Measurements from ENCODE around the gene KASH5. TPM values are rescaled to one million over a fixed set of nuclear protein-coding genes. Genes with fewer than 3 reads are reported as not detected.

KASH5 gene
- total and polyA plus RNA-seq, 11 donors: not detected

- WGBS, 4 donors: 16 to 20% (median 18%) methylated on average over 6 of the region's 6 CpGs
- DNase-seq: no peak
- peaks cover 14 to 85% (median 72%) of the 10 kb centered on the region in 9 donors for H3K27me3 ChIP-seq
Observed at GRCh38 chr19:49438261-49438660, 50.2 kb downstream of the KASH5 start.

GRCh38 chr19:49439836-49440235 lies 51.8 kb downstream of the KASH5 start:
- ATAC-seq (no peak), DNase-seq (no peak)
- no peaks in the 10 kb centered on the region for H3K9me3 ChIP-seq
- peaks cover 6 to 72% (median 58%) of the 10 kb centered on the region in 9 donors for H3K27me3 ChIP-seq
- intact Hi-C loops (cut with DNase I): loop anchor here in 7 of 10 donors (5.0 to 10.0 kb wide), 5 partner anchors 48 to 218 kb away; no protein-coding TSS in a partner anchor
- H3K27ac ChIP-seq: no peak overlapping the region
- no peak for TF ChIP-seq CTCF (IDR thresholded peaks at IDR 0.05)
- TF ChIP-seq POLR2A (IDR thresholded peaks at IDR 0.05): no peak
- peaks cover 0 to 20% (median 2%) of the 10 kb centered on the region in 12 donors for H3K4me1 ChIP-seq
- no peaks in the 10 kb centered on the region for H3K36me3 ChIP-seq
- peak overlapping the region in 1 of 12 donors; percentile 69 for H3K4me3 ChIP-seq
- WGBS, 4 donors: 44 to 50% (median 48%) methylated on average over 6 of the region's 6 CpGs

More at GRCh38 chr19:49438261-49438660, 50.2 kb downstream of the KASH5 start:
- intact Hi-C loops (cut with DNase I): no loop called here
- ATAC-seq: no peak
- peaks cover 0 to 20% (median 2%) of the 10 kb centered on the region in 12 donors for H3K4me1 ChIP-seq
- no peak overlapping the region for H3K4me3 ChIP-seq
- no peaks in the 10 kb centered on the region for H3K9me3 ChIP-seq
- no peak for TF ChIP-seq CTCF (IDR thresholded peaks at IDR 0.05)
- no peak for TF ChIP-seq POLR2A (IDR thresholded peaks at IDR 0.05)
- H3K36me3 ChIP-seq: no peaks in the 10 kb centered on the region
- no peak overlapping the region for H3K27ac ChIP-seq

- 21 to 35% (median 28%) methylated on average over 19 of the region's 19 CpGs for WGBS, 4 donors
- H3K4me3 ChIP-seq: peak overlapping the region in 10 of 12 donors; percentile 20 to 79 (median 52)
- no peaks in the 10 kb centered on the region for H3K36me3 ChIP-seq
- TF ChIP-seq CTCF (IDR thresholded peaks at IDR 0.05): no peak
- no peak for TF ChIP-seq POLR2A (IDR thresholded peaks at IDR 0.05)
- no peak overlapping the region for H3K27ac ChIP-seq
- H3K27me3 ChIP-seq: peaks cover 6 to 64% (median 50%) of the 10 kb centered on the region in 9 donors
- intact Hi-C loops (cut with DNase I): loop anchor here in 7 of 10 donors (5.0 to 10.0 kb wide), 5 partner anchors 48 to 218 kb away; no protein-coding TSS in a partner anchor
- ATAC-seq (no peak), DNase-seq (no peak)
- peaks cover 0 to 20% (median 2%) of the 10 kb centered on the region in 12 donors for H3K4me1 ChIP-seq
- no peaks in the 10 kb centered on the region for H3K9me3 ChIP-seq
Observed at GRCh38 chr19:49440439-49441209, 52.6 kb downstream of the KASH5 start.
